Caco-2 (cell line): ENCODE data around the gene NDP. TPM values are rescaled to one million over a fixed set of nuclear protein-coding genes. Genes with fewer than 3 reads are reported as not detected.

ENCODE experiments used
- BruUV-seq: library from RNA; stranded (reverse); fragments of 400-500 nt; replicated peaks from 2 replicates; lab custom pipeline; 2021; lab: Mats Ljungman, UMichigan
- CTCF ChIA-PET: fragments of 300-600 bp; sonication (Branson Sonifier 250); formaldehyde crosslinking; loops from one replicate; lab custom pipeline; 2022; ENCODE audit warnings: antibody characterized with exemption; lab: Charles Lee
- POLR2A ChIA-PET: fragments of 300-600 bp; sonication (Branson Sonifier 250); formaldehyde crosslinking; loops from one replicate; lab custom pipeline; 2022; ENCODE audit warnings: antibody characterized with exemption; lab: Charles Lee
- DNase-seq, 2 experiments: peaks; one replicate each; pipeline versions ENCODE4 v3.0.0 to v3.0.0-alpha.2; 2020 to 2022
- H3K27me3 ChIP-seq: replicated peaks from 2 replicates; pipeline ENCODE4 v1.6.0; 2011; ENCODE audit warnings: low read length; ENCODE audit not compliant: control insufficient read depth, insufficient read depth
- H3K36me3 ChIP-seq: 2 replicates; pipeline ENCODE4 v1.5.1; 2011; ENCODE audit warnings: low read length; ENCODE audit not compliant: control insufficient read depth, insufficient read depth
- H3K4me1 ChIP-seq: fragments of 250-450 bp; sonication (Bioruptor Pico); 2 replicates; pipeline ENCODE4 v1.5.1; 2020; ENCODE audit warnings: mild to moderate bottlenecking
- H3K4me3 ChIP-seq: 2 replicates; pipeline ENCODE4 v1.5.1; 2011; ENCODE audit warnings: low read depth, mild to moderate bottlenecking, control low read depth, low read length
- H3K9me3 ChIP-seq: fragments of 250-450 bp; sonication (Bioruptor Pico); 2 replicates; pipeline ENCODE4 v1.5.1; 2020; ENCODE audit warnings: mild to moderate bottlenecking, moderate library complexity
- H3K27ac Mint-ChIP-seq: one replicate; pipeline ENCODE4 v1.8.0; 2022; ENCODE audit warnings: mixed read lengths; ENCODE audit not compliant: unreplicated experiment
- H3K27me3 Mint-ChIP-seq: one replicate; pipeline ENCODE4 v1.8.0; 2022; ENCODE audit warnings: mixed read lengths; ENCODE audit not compliant: insufficient read depth, unreplicated experiment
- H3K36me3 Mint-ChIP-seq: one replicate; pipeline ENCODE4 v1.8.0; 2022; ENCODE audit warnings: mild to moderate bottlenecking, mixed read lengths; ENCODE audit not compliant: insufficient read depth, unreplicated experiment
- H3K4me1 Mint-ChIP-seq: one replicate; pipeline ENCODE4 v1.8.0; 2022; ENCODE audit warnings: low read depth, mixed read lengths; ENCODE audit not compliant: unreplicated experiment
- H3K4me3 Mint-ChIP-seq: one replicate; pipeline ENCODE4 v1.8.0; 2022; ENCODE audit warnings: mild to moderate bottlenecking, moderate library complexity, mixed read lengths; ENCODE audit not compliant: unreplicated experiment
- H3K9me3 Mint-ChIP-seq: one replicate; pipeline ENCODE4 v1.8.0; 2022; ENCODE audit warnings: mixed read lengths; ENCODE audit not compliant: unreplicated experiment
- CTCF ChIP-seq, 2 experiments: fragments of 200-600 bp in 1 of 2; IDR thresholded peaks; 1 replicate in 1 of 2; 2 replicates in 1 of 2; pipeline versions ENCODE4 v1.5.1 to v1.8.0; 2011 to 2022; ENCODE audit warnings: antibody characterized with exemption in 1 of 2, control low read depth in 1 of 2, inconsistent platforms in 1 of 2, low read depth in 1 of 2, low read length in 1 of 2, mild to moderate bottlenecking in 1 of 2, moderate library complexity in 1 of 2; ENCODE audit not compliant: insufficient read depth in 1 of 2, severe bottlenecking in 1 of 2, unreplicated experiment in 1 of 2
- intact Hi-C: fragments of 100-400 bp; cut with micrococcal nuclease; formaldehyde crosslinking; loops from one replicate; pipeline ENCODE4 v1.10.0; 2022; ENCODE audit not compliant: unreplicated experiment
- total RNA-seq: library from RNA; stranded (reverse); gene quantifications from 2 replicates; pipeline ENCODE4 v1.2.3, GENCODE V29; 2022

NDP gene
- total RNA-seq, 1 experiment from 2014 or later = 0.48 TPM

DNA sequence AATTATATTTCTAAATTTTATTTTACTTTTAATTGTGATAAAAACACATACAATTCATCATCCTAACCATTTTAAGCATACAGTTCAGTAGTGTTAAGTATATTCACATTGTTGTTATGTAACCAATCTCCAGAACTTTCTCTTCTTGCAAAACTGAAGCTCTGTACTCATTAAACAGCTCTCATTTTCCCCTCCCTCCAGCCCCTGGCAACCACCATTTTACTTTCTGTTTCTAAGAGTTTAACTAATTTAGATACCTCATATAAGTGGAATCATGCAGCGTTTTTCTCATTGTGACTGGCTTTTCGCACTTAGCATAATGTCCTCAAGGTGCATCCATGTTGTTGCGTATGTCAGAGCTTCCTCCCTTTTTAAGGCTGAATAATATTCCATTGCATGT, 46.7 kb upstream of the NDP start:
- no peaks in the 10 kb centered on the region for H3K4me1 Mint-ChIP-seq
- H3K36me3 Mint-ChIP-seq = no peaks in the 10 kb centered on the region
- no TSS peak for BruUV-seq
- ChIA-PET CTCF (no interaction called here), POLR2A (interaction anchor here (0.6 kb wide), 1 partner anchor 110 kb away, joined by 3 read pairs; no protein-coding TSS in a partner anchor)
- no peaks in the 10 kb centered on the region for H3K9me3 Mint-ChIP-seq
- DNase-seq = no peak
- H3K27me3 ChIP-seq = no peaks in the 10 kb centered on the region
- H3K36me3 ChIP-seq = no peaks in the 10 kb centered on the region
- TF ChIP-seq CTCF (IDR thresholded peaks at IDR 0.05; ENCODE audit: insufficient read depth in 1 of 2, low read depth in 1 of 2, low read length in 1 of 2, severe bottlenecking in 1 of 2, unreplicated experiment in 1 of 2) = no peak
- no peaks in the 10 kb centered on the region for H3K4me1 ChIP-seq
- H3K4me3 Mint-ChIP-seq = no peak overlapping the region
- H3K9me3 ChIP-seq = no peaks in the 10 kb centered on the region
- no peak overlapping the region for H3K4me3 ChIP-seq
- H3K27ac Mint-ChIP-seq = no peak overlapping the region
- no peaks in the 10 kb centered on the region for H3K27me3 Mint-ChIP-seq
- intact Hi-C loops = loop anchor here (5.0 kb wide), 1 partner anchor 48 kb away; the partner anchor contains the start of gene NDP

GRCh38 chrX:44017676-44018075, 44.5 kb upstream of the NDP start:
- POLR2A ChIA-PET = no interaction called here
- no peaks in the 10 kb centered on the region for H3K27me3 ChIP-seq
- DNase-seq = no peak
- H3K9me3 ChIP-seq = no peaks in the 10 kb centered on the region
- no peak overlapping the region for H3K4me3 ChIP-seq
- TF ChIP-seq CTCF (IDR thresholded peaks at IDR 0.05; ENCODE audit: insufficient read depth in 1 of 2, low read depth in 1 of 2, low read length in 1 of 2, severe bottlenecking in 1 of 2, unreplicated experiment in 1 of 2) = no peak
- Mint-ChIP-seq H3K36me3 (no peaks in the 10 kb centered on the region), H3K4me3 (no peak overlapping the region), H3K27me3 (no peaks in the 10 kb centered on the region), H3K27ac (no peak overlapping the region), H3K4me1 (no peaks in the 10 kb centered on the region), H3K9me3 (no peaks in the 10 kb centered on the region)
- BruUV-seq = no TSS peak
- no peaks in the 10 kb centered on the region for H3K4me1 ChIP-seq
- CTCF ChIA-PET = no interaction called here
- H3K36me3 ChIP-seq = no peaks in the 10 kb centered on the region
- intact Hi-C loops = loop anchor here (5.0 kb wide), 1 partner anchor 45 kb away; the partner anchor contains the start of gene NDP

DNA sequence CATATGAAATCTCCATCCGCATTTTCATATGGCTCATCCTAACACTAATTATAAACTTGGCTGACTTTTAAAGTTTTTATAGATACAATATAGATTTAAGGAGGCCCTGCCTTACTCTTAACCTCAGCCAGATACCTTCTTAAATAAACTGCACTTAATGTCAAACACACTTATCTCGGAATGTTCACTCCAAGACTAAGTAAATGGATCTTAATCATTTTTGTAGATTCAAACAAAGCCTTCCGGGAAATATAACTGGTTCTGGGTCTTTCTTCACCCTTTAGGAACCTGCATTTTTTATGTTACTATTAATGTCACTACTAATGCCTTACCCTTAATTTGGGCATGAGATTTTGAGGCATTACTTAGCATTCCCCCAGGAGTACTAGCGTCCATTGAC, 43.7 kb upstream of the NDP start:
- Mint-ChIP-seq H3K4me3 (no peak overlapping the region), H3K36me3 (no peaks in the 10 kb centered on the region), H3K9me3 (no peaks in the 10 kb centered on the region), H3K4me1 (no peaks in the 10 kb centered on the region), H3K27ac (no peak overlapping the region), H3K27me3 (no peaks in the 10 kb centered on the region)
- TF ChIP-seq CTCF (IDR thresholded peaks at IDR 0.05; ENCODE audit: insufficient read depth in 1 of 2, low read depth in 1 of 2, low read length in 1 of 2, severe bottlenecking in 1 of 2, unreplicated experiment in 1 of 2) = no peak
- ChIA-PET CTCF (no interaction called here), POLR2A (no interaction called here)
- Histone ChIP-seq H3K36me3 (no peaks in the 10 kb centered on the region), H3K9me3 (no peaks in the 10 kb centered on the region), H3K27me3 (no peaks in the 10 kb centered on the region), H3K4me1 (no peaks in the 10 kb centered on the region), H3K4me3 (no peak overlapping the region)
- DNase-seq = no peak
- no TSS peak for BruUV-seq
- intact Hi-C loops = loop anchor here (5.0 kb wide), 1 partner anchor 45 kb away; the partner anchor contains the start of gene NDP
